Lower leg skin (tissue), 3 donors: ENCODE data around the gene RB1.

Experiments
- CTCF ChIP-seq, 3 donors: fragments of 450-650 bp; IDR thresholded peaks; one replicate each; pipeline ENCODE4 v1.5.1; 2016; ENCODE audit warnings: antibody characterized with exemption in 3 of 3, mild to moderate bottlenecking in 3 of 3, moderate library complexity in 2 of 3
- POLR2A ChIP-seq, 2 donors: fragments of 450-650 bp; IDR thresholded peaks; one replicate each; pipeline ENCODE4 v1.6.1; 2016 to 2017; ENCODE audit warnings: antibody characterized with exemption in 2 of 2, mild to moderate bottlenecking in 1 of 2, moderate library complexity in 1 of 2

DNA sequence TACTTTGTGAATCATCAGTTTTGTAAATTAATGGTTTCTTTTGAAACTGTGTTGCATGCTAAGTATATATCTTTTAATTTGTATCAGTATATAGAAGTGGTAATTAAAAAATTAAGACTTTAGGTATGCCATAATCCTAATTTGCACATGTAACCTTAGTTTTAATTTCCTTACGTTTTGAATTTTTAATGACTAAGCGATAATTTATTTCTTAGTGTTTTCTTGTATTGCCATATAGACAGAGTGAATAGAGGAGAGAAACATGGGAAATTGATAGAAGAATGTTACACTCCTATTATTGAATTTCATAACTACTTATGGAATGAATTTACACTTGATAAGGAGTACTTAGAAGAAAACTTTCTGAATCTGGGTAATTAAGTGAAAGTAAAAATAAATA lies 79.8 kb downstream of the RB1 start:
- TF ChIP-seq CTCF (IDR thresholded peaks at IDR 0.05): no peak
- TF ChIP-seq POLR2A (IDR thresholded peaks at IDR 0.05): no peak
